NCI-H146 treated with DMSO at 0.1 percent for 48 hours (cell line): ENCODE results near the gene INHBB.

Experiments
- DNase-seq: peaks from one replicate; lab custom pipeline; 2025; ENCODE audit not compliant: unreplicated experiment; lab: John Stamatoyannopoulos, UW

The INHBB gene

GRCh38 chr2:120336749-120337148, 9.2 kb upstream of the INHBB start:
- no peak for DNase-seq

- DNase-seq, result no peak
Measured at GRCh38 chr2:120338015-120338414, 7.9 kb upstream of the INHBB start.

GRCh38 chr2:120341977-120342376, 4.0 kb upstream of the INHBB start:
- no peak for DNase-seq

GRCh38 chr2:120342446-120342845, 3.5 kb upstream of the INHBB start:
- DNase-seq, result no peak

GRCh38 chr2:120343100-120343432, 2.9 kb upstream of the INHBB start:
- DNase-seq, result no peak

GRCh38 chr2:120343433-120344105, 2.4 kb upstream of the INHBB start:
- no peak for DNase-seq

- no peak for DNase-seq
Measured at GRCh38 chr2:120344214-120344975, 1.5 kb upstream of the INHBB start.

- no peak for DNase-seq
Measured at GRCh38 chr2:120344976-120345581, 857 bp upstream of the INHBB start.

GRCh38 chr2:120345608-120346007, 328 bp upstream of the INHBB start:
- DNase-seq, result no peak

- DNase-seq, result no peak
Measured at GRCh38 chr2:120346667-120347358, 877 bp downstream of the INHBB start.

GRCh38 chr2:120347396-120348060, 1.6 kb downstream of the INHBB start:
- DNase-seq, result no peak

GRCh38 chr2:120348134-120348736, 2.3 kb downstream of the INHBB start:
- no peak for DNase-seq

- DNase-seq, result no peak
Measured at GRCh38 chr2:120348737-120349439, 3.0 kb downstream of the INHBB start.

- DNase-seq, result no peak
Measured at GRCh38 chr2:120349440-120349921, 3.5 kb downstream of the INHBB start.

GRCh38 chr2:120350080-120350479, 4.1 kb downstream of the INHBB start:
- no peak for DNase-seq

GRCh38 chr2:120350801-120351320, 4.9 kb downstream of the INHBB start:
- DNase-seq, result no peak

GRCh38 chr2:120352696-120353590, 7.0 kb downstream of the INHBB start:
- DNase-seq, result no peak

- DNase-seq, result no peak
Measured at GRCh38 chr2:120353591-120353898, 7.6 kb downstream of the INHBB start.

GRCh38 chr2:120353931-120354330, 8.0 kb downstream of the INHBB start:
- DNase-seq, result no peak
